OCI-M1 (cell line): ENCODE results near the gene GPR171.
"Not testable (repeated sequence)": the region's sequence is repeated elsewhere in the genome, so short reads cannot be mapped to it uniquely, and the experiment has no call there.

Experiments used
- DNase-seq: peaks from one replicate; lab custom pipeline; 2025; lab: John Stamatoyannopoulos, UW

GPR171 gene, protein sequence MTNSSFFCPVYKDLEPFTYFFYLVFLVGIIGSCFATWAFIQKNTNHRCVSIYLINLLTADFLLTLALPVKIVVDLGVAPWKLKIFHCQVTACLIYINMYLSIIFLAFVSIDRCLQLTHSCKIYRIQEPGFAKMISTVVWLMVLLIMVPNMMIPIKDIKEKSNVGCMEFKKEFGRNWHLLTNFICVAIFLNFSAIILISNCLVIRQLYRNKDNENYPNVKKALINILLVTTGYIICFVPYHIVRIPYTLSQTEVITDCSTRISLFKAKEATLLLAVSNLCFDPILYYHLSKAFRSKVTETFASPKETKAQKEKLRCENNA

DNA sequence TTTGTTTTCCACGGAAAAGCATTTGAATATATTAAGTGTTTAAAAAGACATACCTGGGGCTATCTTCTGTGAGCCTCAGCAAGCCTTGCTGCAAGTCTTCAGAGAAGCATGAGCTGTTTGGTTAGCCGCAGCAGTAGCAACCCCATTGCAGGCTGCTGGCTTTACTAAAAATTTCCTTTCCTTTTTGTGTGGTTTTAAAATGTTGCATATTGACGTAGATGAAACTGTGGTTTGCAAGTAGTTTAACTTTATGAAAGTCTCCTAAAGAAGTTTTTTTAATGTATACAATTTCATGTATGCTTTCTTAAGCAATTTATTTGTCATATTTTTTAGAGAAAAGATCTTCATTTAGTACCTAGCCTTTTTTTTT is at the start of gene GPR171:
TSS of gene GPR171 (minus strand) at position 166 of the 370 bp plus-strand sequence. CDS start 3,830 bp downstream, outside the sequence.
- no peak for DNase-seq

DNA sequence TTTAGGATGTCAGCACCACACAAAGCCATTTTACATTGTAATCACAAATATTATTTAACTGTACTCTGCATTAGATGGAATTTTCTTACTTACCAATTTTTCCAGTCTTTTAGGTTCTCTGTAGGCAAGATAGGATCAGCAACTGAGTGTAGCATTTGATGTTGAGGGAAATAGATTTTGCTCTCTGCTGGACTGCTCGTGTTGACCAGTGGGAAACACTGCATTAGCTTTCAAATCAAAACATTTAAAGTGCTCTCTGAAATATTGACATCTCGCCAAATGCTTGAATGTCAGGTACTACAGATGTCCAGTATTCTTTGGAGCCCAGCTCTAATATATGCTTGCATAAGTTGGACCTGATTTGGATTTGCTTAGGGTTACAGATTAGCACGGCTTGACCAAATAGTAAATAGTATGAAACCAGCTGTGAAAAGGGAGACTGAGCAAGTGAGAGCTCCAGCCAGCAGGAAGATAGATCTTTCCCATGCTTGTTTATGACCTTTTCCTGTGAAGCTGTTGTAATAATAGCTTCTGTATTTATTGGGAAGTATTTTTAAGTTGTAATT is 45.8 kb upstream of the GPR171 start:
- DNase-seq, result no peak

DNA sequence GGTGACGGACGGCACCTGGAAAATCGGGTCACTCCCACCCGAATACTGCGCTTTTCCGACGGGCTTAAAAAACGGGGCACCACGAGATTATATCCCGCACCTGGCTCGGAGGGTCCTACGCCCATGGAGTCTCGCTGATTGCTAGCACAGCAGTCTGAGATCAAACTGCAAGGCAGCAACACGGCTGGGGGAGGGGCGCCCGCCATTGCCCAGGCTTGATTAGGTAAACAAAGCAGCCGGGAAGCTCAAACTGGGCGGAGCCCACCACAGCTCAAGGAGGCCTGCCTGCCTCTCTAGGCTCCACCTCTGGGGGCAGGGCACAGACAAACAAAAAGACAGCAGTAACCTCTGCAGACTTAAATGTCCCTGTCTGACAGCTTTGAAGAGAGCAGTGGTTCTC is 39.0 kb upstream of the GPR171 start:
- DNase-seq, result not testable (repeated sequence)

DNA sequence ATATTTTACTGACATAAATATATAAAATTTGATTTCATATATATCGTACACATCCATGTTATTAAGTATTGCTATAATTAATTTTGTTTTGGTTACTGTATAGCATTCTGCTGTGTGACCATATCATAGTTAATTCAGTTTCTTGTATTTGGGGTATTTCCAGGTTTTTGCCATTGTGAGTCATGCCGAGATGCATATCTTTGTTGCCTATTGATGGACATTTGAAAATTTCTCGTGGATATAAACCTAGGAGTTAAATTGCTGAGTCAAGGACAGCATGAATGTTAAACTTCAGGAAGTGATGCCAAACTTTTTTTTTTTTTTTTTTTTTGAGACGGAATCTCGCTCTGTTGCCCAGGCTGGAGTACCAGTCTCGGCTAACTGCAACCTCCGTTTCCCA is 33.7 kb upstream of the GPR171 start:
- no peak for DNase-seq

DNA sequence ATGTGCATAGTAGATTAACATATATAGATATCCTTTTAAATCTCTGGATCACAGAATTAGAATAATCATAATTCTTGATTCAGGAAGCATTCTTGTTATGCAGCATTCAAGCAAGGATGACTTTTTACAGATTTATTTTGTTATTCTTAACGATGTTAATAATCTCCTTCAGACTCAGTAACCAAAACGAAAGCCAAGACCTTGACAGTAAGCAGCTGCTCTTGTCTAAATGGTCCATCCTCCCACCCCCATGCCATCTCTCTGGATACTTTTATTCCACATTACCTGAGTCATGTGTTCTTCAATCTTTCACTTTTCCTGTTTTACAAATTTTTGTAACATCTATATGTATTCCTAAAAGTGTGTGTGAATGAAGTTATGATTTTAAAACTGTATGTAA is 33.3 kb upstream of the GPR171 start:
- DNase-seq, result no peak

DNA sequence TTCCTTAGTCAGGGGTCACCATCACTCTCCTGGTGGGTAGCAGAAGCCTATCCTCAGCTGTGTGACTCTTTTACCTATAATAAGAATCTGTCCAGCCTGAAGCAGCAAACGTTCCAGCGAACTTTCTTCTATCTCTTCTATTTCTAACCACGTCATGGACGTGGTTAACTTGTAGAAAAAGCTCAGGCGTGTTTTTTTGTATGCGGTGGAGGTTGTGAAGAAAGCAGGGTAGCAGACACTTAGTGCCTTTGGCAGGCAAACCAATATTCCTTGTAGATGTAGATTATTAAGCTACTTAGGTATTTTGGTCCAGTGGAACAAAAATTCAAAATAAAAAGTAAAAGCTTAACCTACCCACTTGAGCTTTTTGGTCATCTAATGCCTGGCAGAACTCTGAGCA is 31.8 kb upstream of the GPR171 start:
- no peak for DNase-seq

DNA sequence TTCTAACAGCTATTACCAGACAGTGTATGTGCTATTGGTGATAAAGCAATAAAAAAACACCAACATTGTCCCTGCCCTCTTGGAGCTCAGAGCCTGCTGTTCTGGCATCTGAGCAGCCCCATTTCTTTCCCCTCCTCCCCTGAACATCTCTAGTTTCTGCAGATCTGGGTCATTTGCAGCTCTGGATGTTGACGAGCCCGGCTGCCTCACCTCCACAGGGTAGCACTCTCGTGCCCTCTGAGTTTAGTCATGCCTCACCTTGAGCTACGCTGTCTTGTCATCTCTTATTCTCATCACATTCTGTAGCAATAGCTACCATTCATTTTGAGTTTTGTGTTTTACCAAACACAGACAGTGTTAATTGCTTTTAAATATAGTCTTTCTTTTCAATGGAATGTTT is 30.0 kb upstream of the GPR171 start:
- no peak for DNase-seq

DNA sequence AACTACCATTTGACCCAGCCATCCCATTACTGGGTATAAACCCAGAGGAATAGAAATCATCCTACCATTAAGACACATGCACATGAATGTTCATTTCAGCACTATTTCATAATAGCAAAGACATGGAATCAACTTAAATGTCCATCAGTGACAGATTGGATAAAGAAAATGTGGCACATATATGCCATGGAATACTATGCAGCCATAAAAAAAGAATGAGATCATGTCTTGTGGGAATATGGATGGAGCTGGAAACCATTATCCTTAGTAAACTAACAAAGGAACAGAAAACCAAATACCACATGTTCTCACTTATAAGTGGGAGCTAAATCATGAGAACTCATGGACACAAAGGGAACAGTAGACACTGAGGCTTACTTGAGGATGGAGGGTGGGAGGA is 29.4 kb upstream of the GPR171 start:
- DNase-seq, result not testable (repeated sequence)

DNA sequence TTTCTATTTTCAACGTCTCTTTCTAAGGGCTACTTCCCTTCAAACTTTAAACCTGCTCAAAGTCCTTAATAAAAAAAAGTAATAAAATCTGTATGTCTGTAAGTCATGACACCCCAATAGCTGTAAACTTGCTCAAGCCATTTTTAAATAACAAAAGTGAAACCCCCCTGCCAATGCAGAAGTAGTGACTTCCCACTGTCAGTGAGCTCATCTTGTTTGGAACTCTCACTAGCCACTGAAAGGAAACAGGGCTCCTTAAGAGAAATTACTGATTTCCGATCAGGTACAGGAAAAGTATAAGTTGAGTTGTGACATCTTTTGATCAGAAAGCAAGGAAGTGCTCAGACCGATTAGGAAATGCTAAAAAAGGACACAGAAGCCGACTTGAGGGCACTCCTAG is 27.6 kb upstream of the GPR171 start:
- peak; percentile 8 for DNase-seq

DNA sequence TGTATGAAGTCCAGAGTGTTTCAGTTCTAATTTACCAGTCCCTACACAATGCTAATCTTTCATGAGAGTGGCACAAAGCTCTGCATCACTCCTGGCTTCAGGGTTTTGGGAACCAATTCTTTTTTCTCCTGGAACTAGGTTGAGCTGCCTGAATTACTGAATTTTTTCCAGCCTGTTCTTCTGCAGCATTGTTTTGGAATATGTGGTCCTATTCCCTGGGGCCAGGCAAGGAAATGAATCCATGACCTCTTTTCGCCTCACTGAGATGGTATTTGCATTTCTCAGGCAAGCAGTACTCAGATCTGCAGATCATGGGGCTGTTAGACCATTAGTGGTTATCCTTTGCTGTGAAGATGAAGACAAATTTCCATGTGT is 25.6 kb upstream of the GPR171 start:
- DNase-seq, result no peak

DNA sequence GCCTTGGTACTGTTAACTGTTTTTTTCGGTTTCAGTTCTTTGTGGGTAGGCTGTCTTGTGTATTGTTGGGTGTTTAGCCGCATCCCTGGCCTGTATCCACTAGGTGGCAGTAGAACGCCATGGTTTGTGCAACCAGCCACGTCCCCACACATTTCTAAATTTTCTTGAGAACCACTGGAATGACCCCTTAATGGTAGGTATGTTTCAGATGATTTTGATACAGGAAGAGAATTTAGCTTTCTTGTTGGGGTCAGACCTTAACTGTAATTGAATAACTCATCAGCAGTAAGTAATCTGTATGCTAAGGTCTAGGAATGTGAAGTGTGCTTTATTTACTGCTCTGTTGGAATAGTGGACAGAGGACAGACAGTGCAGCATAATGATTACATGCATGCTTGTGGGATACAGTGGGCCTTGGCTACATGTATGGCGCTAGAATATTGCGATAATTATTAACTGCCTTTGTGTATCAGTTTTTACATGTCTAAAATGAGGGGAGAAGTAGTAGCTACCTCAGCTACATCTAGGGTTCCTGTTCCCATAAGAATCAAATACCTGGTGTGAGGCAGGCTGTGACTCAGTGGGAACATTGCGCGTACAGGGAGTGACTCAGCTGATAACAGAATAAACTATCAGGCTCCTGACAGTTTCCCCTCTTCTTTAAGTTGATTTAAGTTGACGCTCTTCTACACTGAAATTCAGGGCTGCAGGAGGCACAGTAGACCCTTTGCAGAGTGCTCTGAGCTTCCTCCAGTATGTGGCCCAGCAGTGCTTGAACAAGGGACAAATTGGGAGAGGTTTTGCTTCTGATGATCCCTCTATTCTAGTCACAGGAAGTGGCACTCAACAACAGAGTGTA is 25.0 kb upstream of the GPR171 start:
- DNase-seq, result peak; percentile 80

DNA sequence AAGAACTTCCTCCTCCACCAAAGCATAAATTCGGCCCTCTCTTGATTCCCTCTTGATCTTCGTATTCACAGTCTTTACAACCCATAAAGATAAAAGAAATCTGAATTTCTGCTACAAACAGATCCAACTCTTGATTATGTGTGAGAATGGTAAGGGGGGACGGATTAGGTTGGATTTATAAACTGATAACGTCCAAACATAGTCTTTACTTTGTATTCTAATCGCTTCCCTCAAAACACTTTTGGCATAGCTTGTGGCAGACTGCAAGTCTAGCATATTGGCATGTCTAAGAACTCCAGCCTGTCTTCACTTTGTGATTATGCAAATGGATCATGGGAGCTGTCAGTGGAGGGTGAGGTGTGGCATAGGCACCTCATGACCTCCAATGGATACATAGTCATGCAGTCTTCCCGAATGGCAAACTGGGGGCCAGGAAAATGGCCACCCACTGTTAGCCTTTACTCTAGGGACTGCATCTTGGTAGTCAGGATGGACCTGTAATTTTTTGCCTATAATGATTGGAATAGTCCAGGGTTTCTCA is 24.3 kb upstream of the GPR171 start:
- no peak for DNase-seq

DNA sequence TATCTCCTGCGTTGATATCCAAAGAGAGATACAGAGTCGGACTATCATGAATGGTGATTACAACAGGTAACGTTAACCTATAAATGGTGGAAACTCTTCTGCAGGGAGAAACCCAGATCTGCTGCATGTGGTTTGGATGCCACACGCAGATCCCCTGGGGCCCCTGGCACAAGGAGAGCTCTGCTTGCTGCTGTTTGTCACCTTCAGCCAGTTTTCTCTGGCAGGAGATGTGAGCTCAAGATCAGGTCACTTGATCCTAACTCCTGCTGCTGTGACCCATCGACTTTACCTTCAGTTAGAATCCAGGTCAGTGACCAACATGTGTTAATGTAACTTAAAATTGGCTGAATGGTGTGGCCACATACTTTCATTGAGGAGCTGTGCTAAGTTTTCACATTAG is 23.8 kb upstream of the GPR171 start:
- DNase-seq, result no peak

DNA sequence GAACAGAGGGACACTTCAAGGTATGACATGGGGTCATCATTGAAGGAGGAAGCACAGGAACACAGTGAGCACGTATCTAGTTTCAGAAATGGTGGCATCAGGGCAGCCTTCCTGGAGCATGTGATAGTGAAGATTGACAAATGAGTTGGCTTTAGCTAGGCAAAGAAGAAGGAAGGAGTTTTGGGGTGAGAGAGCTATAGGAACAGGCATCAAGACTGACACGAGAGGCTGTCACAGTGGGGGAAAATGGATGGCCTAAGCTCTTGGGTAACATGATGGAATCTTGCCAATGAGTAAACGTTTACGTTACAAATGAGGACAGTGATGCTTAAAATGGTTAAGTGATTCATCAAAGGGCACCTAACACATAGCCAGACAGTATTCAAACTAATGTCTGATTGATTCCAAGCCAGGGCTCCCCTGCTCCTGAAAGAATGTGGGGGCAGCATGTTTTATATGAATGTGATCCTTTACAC is 23.1 kb upstream of the GPR171 start:
- DNase-seq, result no peak

DNA sequence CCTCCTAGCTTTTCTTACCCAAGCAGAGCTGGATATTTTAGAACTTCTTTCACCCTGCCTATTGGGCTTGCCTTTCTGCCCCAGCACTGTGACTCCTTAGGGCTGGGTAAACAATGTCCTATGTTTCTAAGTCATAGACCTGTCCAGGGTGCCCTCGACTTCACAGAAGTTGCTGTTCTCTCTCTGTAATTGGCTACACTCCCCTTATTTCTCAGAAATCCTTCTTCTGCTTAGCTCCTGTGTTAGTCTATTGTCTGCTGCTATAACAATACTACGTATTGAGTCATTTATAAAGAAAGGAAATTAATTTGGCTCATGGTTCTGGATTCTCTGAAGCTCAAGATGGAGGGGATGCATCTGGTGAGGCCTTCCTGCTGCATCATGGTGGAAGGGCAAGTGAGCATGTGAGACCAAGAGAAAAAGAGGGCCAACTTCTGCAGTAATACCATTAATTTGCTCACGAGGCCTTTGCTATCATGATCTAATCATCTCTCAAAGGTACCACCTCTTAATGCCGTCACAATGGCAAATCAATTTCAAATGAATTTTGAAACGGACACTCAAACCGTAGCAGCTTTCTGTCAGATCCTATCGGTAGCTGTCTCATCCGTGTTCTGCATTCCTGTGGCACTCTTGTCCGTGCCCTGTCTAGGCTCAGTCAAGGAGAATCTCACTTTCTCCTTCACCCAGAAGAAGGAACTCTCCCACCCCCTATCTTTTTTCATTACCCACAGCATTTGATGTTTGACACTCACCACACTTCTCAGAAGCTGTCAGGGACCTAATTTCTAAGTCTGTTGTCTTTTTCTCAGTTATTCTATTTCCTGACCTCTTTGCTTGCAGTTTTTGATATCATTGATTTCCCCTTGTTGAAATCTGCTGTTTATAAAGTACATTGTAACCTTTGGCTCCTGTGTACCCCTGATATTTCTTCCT is 22.3 kb upstream of the GPR171 start:
- DNase-seq, result no peak

DNA sequence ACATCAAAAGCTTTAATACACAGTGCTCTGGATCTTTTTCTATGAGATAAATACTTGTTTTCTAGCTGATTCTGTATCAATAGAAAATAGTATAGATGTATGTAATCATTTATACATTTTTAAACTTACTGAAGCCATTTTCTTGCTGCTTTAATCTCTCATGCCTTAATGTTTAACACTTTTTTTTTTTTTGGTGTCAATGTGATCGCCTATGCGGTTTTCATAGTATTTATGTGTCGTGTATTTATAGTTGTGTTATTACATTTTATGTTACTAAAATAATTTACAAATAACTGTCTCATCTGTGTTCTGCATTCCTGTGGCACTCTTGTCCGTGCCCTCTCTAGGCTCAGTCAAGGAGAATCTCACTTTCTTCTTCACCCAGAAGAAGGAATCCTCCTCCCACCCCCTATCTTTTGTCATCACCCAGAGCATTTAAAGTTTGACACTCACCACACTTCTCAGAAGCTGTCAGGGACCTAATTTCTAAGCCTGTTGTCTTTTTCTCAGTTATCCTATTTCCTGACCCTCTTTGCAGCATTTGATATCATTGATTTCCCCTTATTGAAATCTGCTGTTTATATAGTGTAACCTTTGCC is 21.4 kb upstream of the GPR171 start:
- no peak for DNase-seq

DNA sequence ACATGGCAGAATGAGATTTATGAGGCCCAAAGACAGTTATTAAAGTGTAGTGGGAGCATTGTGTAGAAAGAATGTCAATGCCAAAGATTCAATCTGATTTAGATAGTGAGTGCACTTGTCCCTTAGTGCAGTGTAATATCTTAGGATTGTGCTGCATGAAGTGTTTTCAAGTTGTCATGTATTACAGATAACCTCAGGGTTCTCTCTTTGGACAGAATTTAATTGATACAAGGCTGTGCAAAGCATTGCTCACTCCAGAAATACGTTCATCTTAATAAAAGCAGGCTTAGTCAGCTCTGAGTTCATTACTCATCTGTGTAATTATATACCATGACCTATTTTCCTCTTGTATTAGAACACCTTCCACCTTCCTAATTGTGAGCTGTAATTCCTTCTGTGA is 16.0 kb upstream of the GPR171 start:
- no peak for DNase-seq

DNA sequence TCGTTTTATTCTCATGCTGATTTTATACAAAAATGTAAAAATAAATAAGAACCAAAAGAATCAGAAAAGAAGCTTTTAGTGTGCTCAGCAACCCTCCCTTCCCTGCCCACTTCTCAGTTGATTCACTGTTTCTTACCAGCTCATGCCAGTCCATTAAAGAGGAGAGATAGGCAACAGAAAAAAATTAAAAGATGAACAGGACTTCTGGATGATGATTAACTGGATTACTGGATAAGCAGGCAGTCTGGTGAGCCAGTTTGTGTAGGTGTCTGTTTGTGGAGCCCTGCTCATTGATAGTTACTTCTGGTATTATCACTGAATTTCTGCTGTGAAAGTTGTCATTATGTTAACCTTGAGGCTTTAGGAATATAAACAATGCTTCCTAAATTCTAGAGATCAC is 15.1 kb upstream of the GPR171 start:
- DNase-seq, result no peak

DNA sequence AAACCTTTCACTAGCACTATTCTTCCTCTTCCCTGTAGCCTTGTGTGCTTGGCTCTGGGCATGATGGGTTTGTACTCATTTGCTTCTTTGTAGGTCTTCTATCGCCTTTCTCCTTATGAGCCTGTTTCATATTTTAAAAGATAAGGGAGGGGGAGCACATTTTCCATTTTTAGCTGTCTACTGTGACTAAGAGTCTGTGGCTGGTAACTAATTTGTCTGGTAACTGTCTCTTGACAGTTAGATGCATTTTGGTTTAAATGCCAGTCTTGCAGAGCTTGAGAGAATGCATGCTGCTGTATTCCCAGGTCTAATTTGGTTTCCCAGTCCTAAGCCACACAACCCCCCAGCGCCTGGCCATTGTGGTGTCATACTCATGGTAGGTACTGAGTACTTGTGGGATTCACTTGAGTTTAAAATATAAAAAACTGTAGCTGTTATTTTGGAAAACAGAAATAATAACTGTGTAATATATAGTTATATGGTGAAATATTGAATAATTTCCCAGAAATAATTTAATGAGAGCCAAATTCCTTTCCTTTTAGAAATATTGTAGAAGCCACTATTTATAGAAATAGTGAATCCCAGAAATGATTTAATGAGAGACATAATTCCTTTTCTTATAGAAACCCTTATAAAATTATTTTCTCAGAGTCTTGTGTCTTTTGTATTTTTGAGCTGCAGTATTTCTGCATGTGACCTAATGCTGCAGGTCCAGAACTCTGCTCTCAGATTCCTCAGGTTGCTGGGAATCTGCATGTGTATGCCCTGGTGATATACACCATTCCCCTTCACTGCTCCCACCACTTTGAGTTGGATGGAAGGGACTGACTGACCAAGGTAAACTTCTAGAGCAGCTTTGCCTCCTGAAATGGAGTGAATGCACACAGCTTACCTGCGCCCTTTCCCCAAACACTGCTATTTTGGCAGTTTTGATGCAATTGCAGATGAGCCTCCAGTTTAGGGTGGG is 13.9 kb upstream of the GPR171 start:
- DNase-seq, result peak; percentile 55

DNA sequence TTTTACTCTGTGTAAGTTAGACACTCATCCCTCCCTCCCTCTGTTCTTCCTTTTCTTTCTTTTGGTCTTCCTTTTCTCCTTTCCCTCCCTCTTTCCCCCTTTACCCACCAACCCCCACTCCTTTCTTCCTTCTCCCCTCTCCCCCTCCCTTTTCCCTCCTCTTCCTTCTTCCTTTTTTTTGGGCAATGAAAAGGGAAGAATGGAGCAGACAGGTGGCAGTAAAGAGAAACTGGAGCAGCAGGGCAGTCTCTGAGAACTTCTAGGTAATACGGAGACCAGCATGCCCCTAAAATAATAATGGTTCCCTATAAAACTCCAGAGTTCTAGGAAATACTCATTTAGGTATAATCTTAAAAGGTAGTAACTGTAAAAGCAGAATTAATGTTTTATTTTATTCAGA is 11.4 kb upstream of the GPR171 start:
- DNase-seq, result no peak
